ENCODE data around the gene GYG2. TPM values are rescaled to one million over a fixed set of nuclear protein-coding genes. Genes with fewer than 3 reads are reported as not detected.
"Not testable (repeated sequence)": the region's sequence is repeated elsewhere in the genome, so short reads cannot be mapped to it uniquely, and the experiment has no call there.

Gene GYG2
- total RNA-seq, 4 donors from 2014 or later: 3.8 to 13.7 (median 8.5) TPM

DNA sequence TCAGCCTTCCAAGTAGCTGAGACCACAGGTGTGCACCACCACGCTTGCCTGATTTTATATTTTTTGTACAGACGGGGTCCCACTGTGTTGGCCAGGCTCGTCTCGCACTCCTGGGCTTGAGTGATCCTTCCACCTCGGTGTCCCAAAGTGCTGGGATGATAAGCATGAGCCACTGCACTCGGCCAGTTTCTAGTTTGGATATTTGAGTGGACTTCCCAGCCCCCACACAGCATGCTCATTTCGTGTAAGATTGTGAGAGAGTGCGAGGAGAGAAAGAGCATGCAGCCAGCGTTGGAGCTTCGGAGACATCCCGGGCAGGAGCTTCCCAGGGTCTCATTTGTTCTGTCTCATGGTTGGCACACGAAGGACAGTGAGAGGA lies 68.6 kb downstream of the GYG2 start:
- 90% methylated on average over 2 of the region's 12 CpGs; no CpG with 5 or more reads in 1 of the 2 donors for WGBS, 2 donors (ENCODE audit: low coverage in 1 of 2)
- Histone ChIP-seq H3K36me3 (no peaks in the 10 kb centered on the region), H3K27me3 (no peaks in the 10 kb centered on the region), H3K9me3 (no peaks in the 10 kb centered on the region), H3K27ac (no peak overlapping the region), H3K4me1 (no peaks in the 10 kb centered on the region), H3K4me3 (no peak overlapping the region)
- TF ChIP-seq POLR2A (IDR thresholded peaks at IDR 0.05) (no peak), EP300 (IDR thresholded peaks at IDR 0.05) (no peak), CTCF (IDR thresholded peaks at IDR 0.05) (no peak), POLR2AphosphoS5 (IDR thresholded peaks at IDR 0.05) (no peak)
- no peak for ATAC-seq

GRCh38 chrX:2897690-2898623 lies 69.2 kb downstream of the GYG2 start:
- not testable (repeated sequence) for H3K9me3 ChIP-seq, H3K4me1 ChIP-seq, H3K36me3 ChIP-seq, H3K27ac ChIP-seq, ATAC-seq, H3K27me3 ChIP-seq, H3K4me3 ChIP-seq
- 18 to 21% methylated on average over 2 to 12 of the region's 22 CpGs for WGBS, 2 donors (ENCODE audit: low coverage in 1 of 2)

DNA sequence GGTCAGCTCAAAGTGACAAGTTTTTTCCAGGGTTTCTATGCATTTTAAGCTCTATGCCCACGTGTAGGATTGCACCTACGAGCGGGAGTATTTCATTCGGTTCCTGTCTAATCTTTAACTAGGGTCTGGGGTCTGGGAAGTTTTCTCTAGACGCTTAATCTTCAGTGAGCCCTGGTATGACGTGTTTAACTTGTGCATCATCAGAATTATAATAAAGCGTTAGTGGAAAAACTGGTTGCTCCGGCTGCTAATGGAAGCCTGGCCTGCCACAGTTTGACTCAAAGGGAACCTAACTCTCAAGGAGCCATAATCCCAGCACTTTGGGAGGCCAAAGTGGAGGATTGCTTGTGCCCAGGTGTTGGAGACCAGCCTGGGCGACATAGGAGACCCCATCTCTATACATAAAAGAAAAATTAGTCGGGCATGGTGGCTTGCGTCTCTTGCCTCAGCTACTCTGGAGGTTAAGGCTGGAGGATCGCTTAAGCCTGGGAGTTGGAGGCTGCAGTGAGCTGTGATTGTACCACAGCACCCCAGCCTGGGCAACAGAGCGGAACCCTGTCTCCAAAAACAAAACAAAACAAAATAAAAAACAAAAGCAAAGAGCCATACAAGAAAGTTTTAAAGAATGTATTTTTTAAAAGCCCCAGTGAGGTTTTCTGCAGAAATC lies 70.2 kb downstream of the GYG2 start:
- no peak overlapping the region for H3K27ac ChIP-seq
- WGBS, 2 donors (ENCODE audit: low coverage in 1 of 2): 79 to 83% methylated on average over 2 to 9 of the region's 13 CpGs

DNA sequence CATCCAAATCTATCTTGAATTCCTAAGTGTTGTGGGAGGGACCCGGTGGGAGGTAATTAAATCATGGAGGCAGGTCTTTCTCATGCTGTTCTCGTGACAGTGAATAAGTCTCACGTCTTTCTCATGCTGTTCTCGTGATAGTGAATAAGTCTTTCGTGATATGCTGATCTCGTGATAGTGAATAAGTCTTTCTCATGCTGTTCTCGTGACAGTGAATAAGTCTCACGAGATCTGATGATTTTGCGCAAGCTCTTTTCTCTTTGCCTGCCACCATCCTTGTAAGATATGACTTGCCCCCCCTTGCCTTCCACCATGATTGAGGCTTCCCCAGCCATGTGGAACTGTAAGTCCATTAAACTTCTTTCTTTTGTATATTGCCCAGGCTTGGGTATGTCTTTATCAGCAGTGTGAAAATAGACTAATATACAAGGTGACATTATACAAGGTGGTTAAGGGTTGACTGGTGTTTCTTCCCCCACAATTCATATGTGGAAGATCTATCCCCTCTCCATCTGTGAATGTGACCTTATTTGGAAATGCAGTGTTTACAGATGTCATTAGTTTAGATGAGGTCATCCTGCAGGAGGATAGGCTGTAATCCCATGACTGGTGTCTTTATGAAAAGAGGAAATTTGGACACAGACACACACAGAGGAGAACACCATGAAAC lies 72.8 kb downstream of the GYG2 start:
- Histone ChIP-seq H3K4me1 (no peaks in the 10 kb centered on the region), H3K27me3 (no peaks in the 10 kb centered on the region), H3K36me3 (peaks cover 0 to under 1% of the 10 kb centered on the region in 2 donors), H3K27ac (no peak overlapping the region), H3K9me3 (peaks cover 0 to 7% (median 0%) of the 10 kb centered on the region in 3 donors), H3K4me3 (no peak overlapping the region)
- ATAC-seq: no peak
- 88 to 92% methylated on average over 7 to 9 of the region's 9 CpGs for WGBS, 2 donors (ENCODE audit: low coverage in 1 of 2)
- no peak for TF ChIP-seq CTCF (IDR thresholded peaks at IDR 0.05)

More for the DNA sequence above, 70.2 kb downstream of the GYG2 start:
- Histone ChIP-seq H3K9me3 (peaks cover 0 to 7% (median 0%) of the 10 kb centered on the region in 3 donors), H3K27me3 (no peaks in the 10 kb centered on the region), H3K4me1 (no peaks in the 10 kb centered on the region), H3K4me3 (no peak overlapping the region), H3K36me3 (no peaks in the 10 kb centered on the region)
- ATAC-seq: no peak
- TF ChIP-seq CTCF (IDR thresholded peaks at IDR 0.05) (no peak), EP300 (IDR thresholded peaks at IDR 0.05) (no peak), POLR2AphosphoS5 (IDR thresholded peaks at IDR 0.05) (no peak), POLR2A (IDR thresholded peaks at IDR 0.05) (no peak)

- no peaks in the 10 kb centered on the region for H3K4me1 ChIP-seq
- peaks cover 0 to 13% of the 10 kb centered on the region in 2 donors for H3K36me3 ChIP-seq
- no peak for ATAC-seq
- peaks cover 0 to 7% (median 0%) of the 10 kb centered on the region in 3 donors for H3K9me3 ChIP-seq
- TF ChIP-seq CTCF (IDR thresholded peaks at IDR 0.05): no peak
- TF ChIP-seq EP300 (IDR thresholded peaks at IDR 0.05): no peak
- TF ChIP-seq POLR2A (IDR thresholded peaks at IDR 0.05): no peak
- TF ChIP-seq POLR2AphosphoS5 (IDR thresholded peaks at IDR 0.05): no peak
- H3K27ac ChIP-seq: no peak overlapping the region
- no peak overlapping the region for H3K4me3 ChIP-seq
- no peaks in the 10 kb centered on the region for H3K27me3 ChIP-seq
- WGBS, 2 donors (ENCODE audit: low coverage in 1 of 2): 89 to 100% methylated on average over 1 of the region's 1 CpG
Observed at GRCh38 chrX:2902841-2903240, 74.1 kb downstream of the GYG2 start.

Measured in gastroesophageal sphincter (tissue), 4 donors.